Ovary (tissue), 9 donors: ENCODE results near the gene NGRN. TPM values are rescaled to one million over a fixed set of nuclear protein-coding genes. Genes with fewer than 3 reads are reported as not detected.
A peak's percentile ranks its signal among the peaks of the same experiment; 100 is the strongest.

Source experiments
- DNase-seq, 5 donors: peaks; one replicate each; pipeline ENCODE4 v3.0.0-alpha.2; 2019 to 2020
- H3K27ac ChIP-seq, 2 donors: fragments of 200-600 bp; one replicate each; pipeline versions ENCODE4 v1.5.1 to v1.8.0; 2019 to 2022
- H3K27me3 ChIP-seq: fragments of 200-600 bp; one replicate; pipeline ENCODE4 v1.8.0; 2022
- H3K36me3 ChIP-seq: fragments of 200-600 bp; sonication (generic); one replicate; pipeline ENCODE4 v1.5.1; 2019
- H3K4me1 ChIP-seq: one replicate; pipeline ENCODE4 v1.8.1; 2013; ENCODE audit warnings: mild to moderate bottlenecking, moderate library complexity; ENCODE audit not compliant: insufficient read depth
- H3K4me3 ChIP-seq: fragments of 200-600 bp; sonication (generic); one replicate; pipeline ENCODE4 v1.5.1; 2017
- H3K9me3 ChIP-seq, 2 donors: fragments of 200-600 bp in 1 of 2; sonication (generic) in 1 of 2; one replicate each; pipeline versions ENCODE4 v1.5.1 to v1.8.1; 2013 to 2019; ENCODE audit warnings: mild to moderate bottlenecking in 1 of 2, moderate library complexity in 1 of 2
- CTCF ChIP-seq, 3 donors: fragments of 450-650 bp in 2 of 3; fragments of 200-600 bp in 1 of 3; IDR thresholded peaks; one replicate each; pipeline versions ENCODE4 v1.5.1 to v1.8.0; 2016 to 2022; ENCODE audit warnings: antibody characterized with exemption in 3 of 3, mild to moderate bottlenecking in 1 of 3
- EP300 ChIP-seq: sonication (generic); formaldehyde crosslinking; IDR thresholded peaks from one replicate; pipeline ENCODE4 v1.6.1; 2017; ENCODE audit warnings: antibody characterized with exemption
- POLR2A ChIP-seq: fragments of 450-650 bp; IDR thresholded peaks from one replicate; pipeline ENCODE4 v1.6.1; 2017; ENCODE audit warnings: antibody characterized with exemption, mild to moderate bottlenecking, moderate library complexity
- WGBS, 3 donors: extraction: QIAGEN DNeasy Blood & Tissue Kit in 1 of 3; methylation state at CpG; one replicate each; pipeline versions ENCODE4 v1.1.5 to v1.1.7; 2013 to 2017; 5-methylcytosine and 5-hydroxymethylcytosine counted together
- intact Hi-C, 4 donors: fragments of 100-400 bp; cut with DNase I; formaldehyde crosslinking; loops; one replicate each; pipeline versions ENCODE4 v1.11.0 to v1.15.1; 2022 to 2023
- polyA plus RNA-seq, 2 donors: library from polyadenylated mRNA; stranded (reverse); fragments of 200-250 nt in 1 of 2; fragments of 350-450 nt in 1 of 2; fragmentation: Illumina TruSeq in 1 of 2; extraction: RNeasy Lipid Tissue Mini Kit (QIAGEN cat#74804) in 1 of 2; gene quantifications; one replicate each; pipeline ENCODE4 v1.2.3, GENCODE V29; 2013 to 2014
- total RNA-seq, 7 donors: library from RNA; depleted of rRNA in 2 of 7; stranded (reverse); fragments of >200 nt in 2 of 7; fragmentation: NEBNext Ultra II Directional in 3 of 7; extraction: Animal tissue kit (Norgen Biotek cat#: 25700) in 3 of 7; gene quantifications; one replicate each; pipeline versions ENCODE4 v1.1.0 to v1.2.4, GENCODE V29; 2016 to 2023
- donor health status: DM: no; HTN: no; CAD: no; lungs with moderate emphysema.
- donor health status: DM: no; HTN: no; CAD: no.
- donor health status: Bipolar disorder and iron deficiency.
- donor health status: DM: yes; HTN: yes; CAD: no.
- donor health status: DM: no; HTN: no; CAD: no.
- donor health status: DM: yes; HTN: yes; CAD: no.

The NGRN gene
- total and polyA plus RNA-seq, 9 donors = 52.8 to 112 (median 86.0) TPM

GRCh38 chr15:90315278-90315982 lies 50.0 kb downstream of the NGRN start:
- intact Hi-C loops = no loop called here
- H3K4me1 ChIP-seq = peaks cover 5% of the 10 kb centered on the region
- no peaks in the 10 kb centered on the region for H3K36me3 ChIP-seq
- no peaks in the 10 kb centered on the region for H3K9me3 ChIP-seq
- TF ChIP-seq EP300 (no peak), POLR2A (no peak), CTCF (IDR thresholded peaks at IDR 0.05) (no peak)
- DNase-seq = peak; percentile 71 to 87 (median 80)
- H3K4me3 ChIP-seq = no peak overlapping the region
- WGBS, 3 donors = 25 to 36% (median 34%) methylated on average over 5 of the region's 5 CpGs
- peak overlapping the region in 1 of 2 donors; percentile 51 for H3K27ac ChIP-seq
- H3K27me3 ChIP-seq = no peaks in the 10 kb centered on the region

- 47 to 64% (median 59%) methylated on average over 4 of the region's 4 CpGs for WGBS, 3 donors
- H3K4me3 ChIP-seq = no peak overlapping the region
- intact Hi-C loops = no loop called here
- H3K36me3 ChIP-seq = no peaks in the 10 kb centered on the region
- no peak for DNase-seq
- no peak overlapping the region for H3K27ac ChIP-seq
- H3K9me3 ChIP-seq = no peaks in the 10 kb centered on the region
- H3K27me3 ChIP-seq = no peaks in the 10 kb centered on the region
- TF ChIP-seq CTCF (IDR thresholded peaks at IDR 0.05) (no peak), POLR2A (no peak), EP300 (no peak)
- peaks cover 5% of the 10 kb centered on the region for H3K4me1 ChIP-seq
Measured at GRCh38 chr15:90316139-90316538, 50.7 kb downstream of the NGRN start.

GRCh38 chr15:90318591-90318990 lies 53.1 kb downstream of the NGRN start:
- WGBS, 3 donors = 72 to 97% (median 85%) methylated on average over 4 of the region's 4 CpGs
- intact Hi-C loops = no loop called here
- no peak for TF ChIP-seq POLR2A

GRCh38 chr15:90320062-90320884 lies 54.8 kb downstream of the NGRN start:
- peaks cover 5% of the 10 kb centered on the region for H3K4me1 ChIP-seq
- H3K27me3 ChIP-seq = no peaks in the 10 kb centered on the region
- no peak overlapping the region for H3K4me3 ChIP-seq
- no peak overlapping the region for H3K27ac ChIP-seq
- no peaks in the 10 kb centered on the region for H3K36me3 ChIP-seq
- no peaks in the 10 kb centered on the region for H3K9me3 ChIP-seq
- intact Hi-C loops = loop anchor here (2.0 to 5.0 kb wide), 4 partner anchors 157 to 567 kb away; no protein-coding TSS in a partner anchor
- TF ChIP-seq CTCF (IDR thresholded peaks at IDR 0.05) = peak; percentile 94 to 99 (median 97)
- no peak for TF ChIP-seq POLR2A
- TF ChIP-seq EP300 = no peak
- peak; percentile 81 to 84 (median 83) for DNase-seq
- 8 to 9% (median 8%) methylated on average over 17 of the region's 17 CpGs for WGBS, 3 donors

More at GRCh38 chr15:90318591-90318990, 53.1 kb downstream of the NGRN start:
- Histone ChIP-seq H3K27me3 (no peaks in the 10 kb centered on the region), H3K36me3 (no peaks in the 10 kb centered on the region), H3K9me3 (no peaks in the 10 kb centered on the region), H3K4me3 (no peak overlapping the region), H3K27ac (no peak overlapping the region), H3K4me1 (peaks cover 5% of the 10 kb centered on the region)
- DNase-seq = no peak
